Ishikawa (cell line): Measurements from ENCODE around the gene PALLD.
A peak's percentile ranks its signal among the peaks of the same experiment; 100 is the strongest.

ENCODE experiments used
- CEBPB ChIP-seq: IDR thresholded peaks from 2 replicates; pipeline ENCODE4 v1.6.1; 2012
- CREB1 ChIP-seq: IDR thresholded peaks from 2 replicates; pipeline ENCODE4 v1.6.1; 2012; ENCODE audit warnings: low read depth
- EGR1 ChIP-seq: IDR thresholded peaks from 2 replicates; pipeline ENCODE4 v1.6.1; 2012
- EP300 ChIP-seq: IDR thresholded peaks from 2 replicates; pipeline ENCODE4 v1.6.1; 2012; ENCODE audit warnings: borderline replicate concordance
- MAX ChIP-seq: IDR thresholded peaks from 2 replicates; pipeline ENCODE4 v1.6.1; 2012
- NFIC ChIP-seq: IDR thresholded peaks from 2 replicates; pipeline ENCODE4 v1.6.1; 2012
- RAD21 ChIP-seq: IDR thresholded peaks from 2 replicates; pipeline ENCODE4 v1.6.1; 2012; ENCODE audit warnings: low read depth
- REST ChIP-seq: IDR thresholded peaks from 2 replicates; pipeline ENCODE4 v1.6.1; 2012; ENCODE audit warnings: low read depth, mild to moderate bottlenecking
- TAF1 ChIP-seq: IDR thresholded peaks from 2 replicates; pipeline ENCODE4 v1.6.1; 2012; ENCODE audit warnings: low read depth, mild to moderate bottlenecking
- TCF12 ChIP-seq: IDR thresholded peaks from 2 replicates; pipeline ENCODE4 v1.6.1; 2012; ENCODE audit warnings: low read depth
- TEAD4 ChIP-seq: IDR thresholded peaks from 2 replicates; pipeline ENCODE4 v1.6.1; 2012
- USF1 ChIP-seq: IDR thresholded peaks from 2 replicates; pipeline ENCODE4 v1.6.1; 2012
- YY1 ChIP-seq: IDR thresholded peaks from 2 replicates; pipeline ENCODE4 v1.6.1; 2012; ENCODE audit warnings: low read depth
- ZBTB7A ChIP-seq: IDR thresholded peaks from 2 replicates; pipeline ENCODE4 v1.6.1; 2012; ENCODE audit warnings: low read depth

- no peak for TF ChIP-seq USF1
- 0 out of 2 replicates have a peak, but pooled peaks have one; percentile 24 for TF ChIP-seq MAX
- no peak for TF ChIP-seq RAD21
- no peak for TF ChIP-seq YY1
- TF ChIP-seq EP300: peak; percentile 91
- no peak for TF ChIP-seq TAF1
- no peak for TF ChIP-seq CREB1
- peak; percentile 98 for TF ChIP-seq CEBPB
- TF ChIP-seq NFIC: peak; percentile 78
- TF ChIP-seq TEAD4: peak; percentile 68
- no peak for TF ChIP-seq ZBTB7A
- no peak for TF ChIP-seq REST
- TF ChIP-seq TCF12: peak; percentile 89
- no peak; the same call in 1 of the 2 replicates for TF ChIP-seq EGR1
Measured at GRCh38 chr4:168656055-168656660, 159.3 kb downstream of the PALLD start.
